T-helper 1 cell (primary cell): ENCODE data around the gene KIAA1671.

Experiments used
- DNase-seq, 5 donors: peaks; one replicate each; pipeline ENCODE4 v3.0.0-alpha.2; 2012 to 2020

KIAA1671 gene

DNA sequence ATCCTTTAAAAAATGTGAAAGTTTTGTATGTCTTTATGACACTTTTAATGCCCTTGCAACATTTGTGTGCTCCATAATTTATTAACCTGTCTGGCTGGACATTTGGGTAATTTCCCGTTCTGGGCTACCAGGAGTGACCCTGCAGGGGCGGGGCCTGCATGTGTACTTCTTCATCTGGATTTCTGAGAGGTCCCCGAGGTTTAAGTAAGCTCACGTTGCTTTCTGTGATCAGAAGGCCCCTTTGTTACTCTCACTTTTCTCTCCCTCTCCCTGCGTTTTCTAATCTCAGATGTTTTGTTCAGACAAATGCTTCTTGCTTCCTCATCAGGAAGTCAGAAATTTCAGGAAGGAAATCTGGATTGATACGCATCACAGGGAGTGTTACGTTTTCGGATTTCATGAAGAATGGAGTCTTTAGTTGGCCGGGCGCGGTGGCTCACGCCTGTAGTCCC is 168.3 kb downstream of the KIAA1671 start:
- DNase-seq: no peak

DNA sequence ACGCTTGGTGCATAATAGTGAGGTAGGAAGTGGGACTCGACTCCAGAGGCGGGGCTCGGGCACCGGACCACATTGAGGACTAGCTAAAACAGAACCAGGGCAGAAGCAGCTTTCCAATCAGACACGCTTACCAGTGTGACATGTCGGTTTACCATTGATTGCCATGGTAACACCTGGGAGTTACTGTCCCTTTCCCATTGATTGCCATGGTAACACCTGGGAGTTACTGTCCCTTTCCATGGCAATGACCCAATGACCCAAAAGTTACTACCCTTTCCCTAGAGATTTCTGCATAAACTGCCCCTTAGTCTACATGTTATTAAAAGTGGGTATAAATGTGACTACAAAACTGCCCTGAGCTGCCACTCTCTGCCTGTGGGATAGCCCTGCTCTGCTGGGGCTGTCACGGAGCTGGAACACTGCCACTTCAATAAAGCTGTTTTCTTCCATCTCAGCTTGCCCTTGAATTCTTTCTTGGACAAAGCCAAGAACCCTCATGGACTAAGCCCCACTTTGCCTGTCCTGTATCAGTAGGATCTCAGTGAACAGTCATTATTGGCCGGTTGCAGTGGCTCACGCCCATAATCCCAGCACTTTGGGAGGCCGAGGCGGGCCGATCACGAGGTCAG is 169.7 kb downstream of the KIAA1671 start:
- DNase-seq: no peak

DNA sequence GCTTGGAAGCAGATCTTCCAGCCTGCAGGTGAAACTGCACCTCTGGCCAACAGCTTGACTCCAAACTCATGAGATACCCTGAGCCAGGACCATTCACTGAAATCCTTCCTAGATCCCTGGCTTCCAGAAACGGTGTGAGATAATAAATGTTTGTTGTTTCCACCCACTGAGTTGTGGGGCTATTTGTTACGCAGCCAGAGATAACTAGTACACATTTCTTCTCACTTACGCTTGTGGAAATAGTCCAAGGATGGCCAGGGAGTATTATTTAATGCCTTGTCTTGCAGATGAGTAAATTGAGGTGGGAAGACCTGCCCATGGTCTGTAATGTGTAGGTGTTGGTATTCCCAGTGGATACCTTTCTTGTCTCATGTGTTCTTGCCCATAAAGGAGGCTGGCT is 171.2 kb downstream of the KIAA1671 start:
- DNase-seq: no peak

DNA sequence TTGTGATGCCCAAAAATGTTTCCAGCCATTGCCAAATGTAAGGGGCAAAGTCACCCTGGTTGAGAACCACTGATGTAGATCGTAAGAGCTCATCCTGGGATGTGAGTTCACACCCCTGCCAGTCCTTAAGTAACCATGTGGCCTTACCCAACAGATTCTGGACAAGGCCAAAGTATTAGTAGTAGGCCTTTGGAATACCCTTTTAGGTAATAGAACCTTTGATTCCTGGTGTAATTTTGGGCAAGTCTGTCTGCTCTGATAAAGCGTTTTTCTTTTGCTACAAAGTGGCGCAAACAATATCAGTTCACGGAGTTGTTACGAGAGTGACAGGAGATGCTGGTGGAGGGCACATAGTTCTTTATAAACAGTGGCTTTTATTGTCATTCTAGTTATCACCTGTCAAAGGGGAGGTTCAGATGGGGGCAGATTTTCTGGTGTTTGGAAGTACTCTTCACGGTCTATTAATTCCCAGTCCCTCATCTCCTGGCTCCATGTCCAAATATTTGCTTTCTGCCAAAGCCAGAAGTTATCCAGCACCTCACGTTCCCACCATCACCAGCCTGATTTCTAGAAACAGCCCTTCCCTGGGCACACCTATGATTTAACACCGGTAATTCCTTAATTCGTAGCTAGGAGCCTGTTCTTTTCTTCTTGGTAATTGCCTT is 173.3 kb downstream of the KIAA1671 start:
- DNase-seq: no peak

DNA sequence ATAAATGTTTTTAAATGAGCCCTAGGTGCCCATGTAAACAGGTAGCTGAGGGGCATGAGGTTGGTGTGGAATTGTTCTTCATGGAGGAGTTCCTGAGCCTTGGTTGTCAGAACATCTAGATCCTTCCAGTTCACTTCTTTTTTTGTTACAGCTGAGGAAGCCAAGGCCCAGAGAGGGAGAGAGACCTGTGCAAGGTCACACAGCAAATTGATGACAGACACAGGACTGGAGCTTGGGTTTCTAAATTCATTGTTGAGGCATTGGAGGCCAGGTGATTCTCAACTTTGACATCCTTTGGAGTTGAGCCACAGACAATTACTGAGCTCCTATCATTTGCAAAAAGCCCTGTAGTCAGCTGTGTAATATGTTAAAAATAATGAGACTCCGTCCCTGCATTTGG is 174.0 kb downstream of the KIAA1671 start:
- DNase-seq: no peak

DNA sequence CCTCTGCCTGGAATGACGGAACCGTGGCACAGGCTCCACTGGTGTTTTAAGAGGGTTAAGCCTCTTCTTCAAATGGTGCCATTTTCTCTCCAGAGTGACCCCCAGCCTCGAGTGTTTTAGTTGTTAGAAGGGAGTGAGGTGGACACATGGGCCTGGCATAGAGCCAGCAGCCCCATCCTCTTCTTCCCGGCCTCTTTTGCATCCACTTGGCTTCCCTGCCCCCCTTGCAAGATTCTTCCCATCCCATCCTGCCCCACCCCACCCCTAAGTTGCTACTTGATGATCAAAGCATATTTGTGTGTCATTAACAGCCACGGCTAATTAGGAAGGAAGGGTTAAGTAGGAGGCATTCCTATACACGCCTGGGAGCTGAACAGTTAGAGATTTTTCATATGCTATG is 174.8 kb downstream of the KIAA1671 start:
- no peak for DNase-seq

DNA sequence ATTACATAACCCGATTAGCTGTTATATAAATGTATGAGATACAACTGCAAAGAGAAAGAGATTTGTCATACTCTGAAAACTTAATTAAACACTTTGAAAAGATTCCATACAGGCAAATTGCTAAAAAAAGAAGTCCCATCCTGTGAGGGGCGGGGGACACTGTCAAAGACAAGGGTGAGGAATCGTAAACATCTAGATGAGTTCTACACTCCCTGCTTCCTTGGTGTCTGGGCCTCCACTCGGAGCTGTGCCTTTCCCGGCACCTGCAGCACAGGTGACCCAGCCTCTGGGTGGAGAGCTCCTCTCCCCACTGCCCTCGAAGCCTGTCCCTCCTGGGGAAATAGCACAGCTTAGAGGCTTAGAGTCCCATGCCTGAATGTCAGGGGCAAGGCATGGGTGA is 177.9 kb downstream of the KIAA1671 start:
- DNase-seq: no peak

DNA sequence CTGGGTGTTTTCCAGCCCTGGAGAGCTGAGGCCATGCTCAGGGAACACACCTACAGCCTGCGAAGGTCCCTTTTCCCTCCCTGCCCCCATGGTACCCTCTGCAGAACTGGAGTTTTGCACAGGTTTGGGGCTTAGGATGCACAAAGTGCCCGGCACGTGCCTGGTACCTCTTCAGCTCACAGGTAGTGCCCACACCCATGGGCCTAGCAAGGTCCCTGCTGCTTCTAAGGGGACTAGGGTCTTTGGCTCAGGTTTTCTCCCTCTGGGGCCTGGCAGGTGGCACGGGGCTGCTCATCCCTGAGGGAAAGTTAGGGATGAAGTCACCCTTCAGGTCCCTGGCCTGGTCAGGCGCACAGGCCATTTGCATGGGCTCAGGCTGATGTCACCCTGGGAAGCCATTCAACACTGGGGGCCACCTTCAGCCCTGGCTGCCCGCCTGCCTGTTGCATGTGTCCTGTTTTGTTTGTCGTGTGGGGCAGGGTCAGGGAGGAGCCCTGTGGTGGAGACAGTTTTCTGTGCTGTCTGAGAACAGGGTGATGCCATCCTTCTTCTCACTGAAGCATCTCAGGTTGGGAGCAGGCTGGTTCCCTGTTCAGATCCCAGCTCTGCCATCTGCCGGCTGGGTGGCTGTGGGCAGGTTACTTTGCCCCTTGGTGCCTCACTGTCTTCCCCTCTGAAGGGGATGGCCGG is 178.8 kb downstream of the KIAA1671 start:
- DNase-seq: no peak

DNA sequence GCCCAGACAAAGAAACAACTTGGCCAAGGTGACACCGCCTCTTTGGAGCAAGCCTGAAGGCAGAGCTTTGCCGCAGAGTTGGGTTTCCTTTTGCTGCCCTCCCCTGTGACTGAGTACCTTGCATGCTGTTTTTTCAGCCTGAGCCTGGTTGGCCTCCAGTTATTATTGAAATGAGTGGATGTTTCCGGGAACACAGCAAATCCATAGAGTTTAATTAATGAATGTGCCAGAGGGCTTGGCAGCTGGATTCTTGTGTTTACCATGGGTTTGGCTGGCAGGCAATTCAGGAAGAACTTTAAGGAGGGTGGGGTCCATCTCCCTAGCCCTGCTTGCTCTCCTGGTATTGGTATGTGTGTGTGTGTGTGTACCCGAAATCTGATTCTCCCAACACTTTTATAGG is 181.5 kb downstream of the KIAA1671 start:
- DNase-seq: no peak

DNA sequence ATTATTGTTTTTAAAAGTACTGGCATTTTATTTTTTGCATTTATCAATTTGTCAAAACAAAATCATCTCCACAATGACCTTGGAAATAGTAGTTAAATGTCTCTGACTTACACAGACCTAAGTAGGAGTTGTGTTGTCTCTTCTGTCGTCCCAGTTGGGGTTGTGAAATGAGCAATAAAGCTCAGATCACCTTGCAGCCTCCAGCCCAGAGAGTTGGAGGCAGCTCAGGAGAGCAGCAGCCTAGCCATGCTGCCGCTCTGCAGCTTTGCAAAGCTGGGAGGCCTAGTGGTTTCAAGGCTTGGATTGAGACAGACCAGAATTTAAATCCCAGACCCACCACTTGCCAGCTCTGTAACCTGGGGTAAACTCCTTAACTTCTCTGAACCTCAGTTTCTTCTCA is 181.9 kb downstream of the KIAA1671 start:
- no peak for DNase-seq

DNA sequence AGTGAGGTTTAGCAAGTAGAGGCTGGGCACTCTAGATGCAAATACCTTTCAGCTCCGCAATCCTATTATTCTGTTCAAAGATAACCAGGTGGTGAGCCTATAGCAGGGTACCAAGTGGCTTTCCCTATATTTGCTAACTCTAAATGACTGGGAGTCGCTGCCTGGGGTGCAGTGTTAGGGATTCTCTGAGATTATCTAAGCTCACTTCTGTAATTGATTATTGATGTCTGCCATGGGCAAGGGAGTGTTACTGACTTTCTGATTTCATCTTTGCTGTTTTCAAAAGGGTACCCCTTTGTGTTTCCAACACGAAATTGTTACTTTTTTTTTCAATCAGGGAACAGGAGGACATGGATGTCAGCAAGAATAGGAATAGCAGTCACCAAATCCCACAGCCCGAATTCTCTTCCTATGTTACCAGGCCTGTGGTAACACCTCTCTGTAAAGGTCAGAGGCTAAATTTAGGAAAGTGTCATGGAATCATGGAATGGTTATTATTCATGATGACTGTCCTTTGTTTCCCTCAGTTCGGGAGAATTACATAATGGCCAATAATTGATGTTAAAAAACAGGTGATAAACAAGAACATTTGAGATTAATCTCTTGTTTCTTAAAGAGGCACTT is 184.5 kb downstream of the KIAA1671 start:
- no peak for DNase-seq

DNA sequence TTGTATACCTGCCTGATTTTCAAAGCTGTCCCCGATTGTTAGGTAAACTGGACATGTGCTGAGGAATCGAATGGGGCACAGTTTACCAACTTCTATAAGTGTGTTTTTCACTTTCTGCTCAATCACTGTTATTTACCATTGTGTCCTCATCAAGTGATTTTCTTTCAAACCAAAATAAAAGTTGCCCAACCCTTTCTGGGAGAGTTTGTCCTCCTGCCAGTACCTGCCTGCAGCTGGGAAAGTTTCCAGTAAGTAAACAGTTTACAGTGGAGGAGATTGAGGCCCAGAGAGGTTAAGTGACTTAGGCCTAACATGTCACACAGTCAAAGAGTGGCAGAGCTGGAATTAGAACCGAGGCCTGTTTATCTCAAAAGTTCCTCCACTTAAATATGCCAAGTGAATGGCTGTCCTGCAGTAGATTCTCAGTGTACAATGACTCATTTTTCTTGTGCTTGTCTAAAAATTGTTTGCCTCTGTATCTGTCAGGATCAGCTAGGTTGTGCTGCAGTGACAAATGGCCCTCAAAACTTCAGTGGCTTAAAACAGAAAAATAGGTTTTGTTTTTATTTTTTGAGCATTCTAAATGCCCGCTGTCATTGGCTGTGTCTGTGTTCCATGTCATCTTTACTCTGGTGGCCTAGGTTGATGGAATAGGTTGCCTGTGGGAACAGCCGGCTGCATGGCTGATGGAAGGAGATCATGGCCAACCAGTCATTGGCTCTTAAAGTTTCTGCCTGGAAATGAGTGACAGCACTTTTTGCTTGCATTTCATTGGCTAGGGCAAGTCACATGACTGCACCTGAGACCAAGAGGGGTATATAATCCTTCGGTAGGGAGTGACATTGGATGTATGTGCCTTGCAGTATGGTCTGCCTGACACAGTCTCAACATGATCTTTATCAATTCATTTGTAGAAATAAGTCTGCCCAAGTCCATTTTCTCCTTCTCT is 185.3 kb downstream of the KIAA1671 start:
- DNase-seq: no peak

DNA sequence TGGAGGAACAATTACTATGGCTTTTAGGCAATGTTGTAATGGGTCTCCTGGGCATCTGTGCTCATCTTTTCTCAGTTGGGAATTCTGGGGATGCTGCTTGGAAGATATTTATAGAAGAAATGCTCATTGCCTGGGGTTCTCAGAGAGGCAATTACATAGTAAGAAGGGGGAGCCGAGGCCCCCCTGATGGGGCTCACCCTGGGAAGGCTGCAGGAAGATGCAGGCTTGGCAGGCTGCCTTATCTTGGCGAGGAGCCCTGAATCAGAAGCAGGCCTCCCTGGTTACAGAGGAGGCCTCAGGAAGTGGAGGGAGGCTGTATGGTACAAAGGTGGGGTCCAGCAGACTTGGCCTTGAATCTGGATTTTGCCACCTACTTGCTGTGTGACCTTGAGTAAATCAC is 186.5 kb downstream of the KIAA1671 start:
- no peak for DNase-seq

DNA sequence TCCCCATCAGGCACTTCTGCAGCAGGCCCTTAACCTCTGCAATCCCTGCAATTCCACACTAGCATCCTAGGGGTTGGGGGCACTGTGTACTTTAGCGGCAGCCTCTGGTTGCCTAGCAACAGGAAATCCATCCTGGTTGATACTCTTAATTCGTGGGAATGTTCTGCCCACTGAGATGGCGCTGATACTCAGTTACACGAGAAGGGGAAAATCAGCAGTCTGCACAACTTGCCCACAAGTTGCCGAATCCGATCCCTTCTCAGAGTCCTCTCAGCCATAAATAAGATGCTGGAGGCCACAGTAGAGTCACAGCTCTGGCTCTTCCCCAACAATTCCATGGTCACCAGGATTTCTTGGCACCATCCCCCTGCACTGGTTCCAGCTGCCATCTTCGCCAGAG is 189.6 kb downstream of the KIAA1671 start:
- no peak for DNase-seq

DNA sequence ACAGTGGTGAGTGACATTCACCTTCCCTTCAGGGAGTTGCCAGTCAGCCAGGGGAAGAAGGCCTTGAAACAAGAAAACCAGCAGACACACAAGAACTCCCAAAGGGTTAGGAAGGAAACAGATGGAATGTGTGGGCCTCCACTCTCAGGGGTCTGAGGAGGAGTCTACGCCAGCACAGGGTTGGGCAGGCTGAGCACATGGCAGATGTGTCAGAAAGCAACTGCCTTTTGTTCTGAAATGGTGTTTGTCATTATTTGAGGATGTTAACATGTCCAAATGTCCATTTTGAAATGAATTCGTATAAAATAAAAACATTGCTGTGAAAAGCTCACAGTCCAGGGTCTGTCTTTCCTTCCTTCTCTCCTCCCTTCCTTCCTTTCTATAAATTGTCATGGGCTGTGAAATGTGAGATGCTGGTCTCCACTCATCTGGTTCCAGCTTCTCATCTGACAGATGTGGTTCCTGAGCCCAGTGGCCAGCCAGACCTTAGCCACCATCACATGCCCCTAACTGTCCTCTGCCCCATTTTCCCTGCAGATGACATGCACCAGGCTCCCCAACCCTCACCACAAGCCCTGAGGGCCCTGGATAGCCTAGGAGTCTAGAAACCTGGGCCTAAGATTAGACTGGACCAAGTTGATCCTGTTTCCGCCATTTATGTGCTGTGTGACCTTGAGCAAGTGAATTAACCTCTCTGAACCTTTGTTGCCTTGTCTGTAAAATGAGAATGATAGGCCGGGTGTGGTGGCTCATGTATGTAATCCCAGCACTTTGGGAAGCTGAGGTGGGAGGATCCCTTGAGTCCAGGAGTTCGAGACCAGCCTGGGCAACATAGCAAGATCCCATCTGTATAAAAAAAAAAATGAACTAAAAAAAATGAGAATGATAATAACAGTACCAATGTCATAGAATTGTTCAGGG is 190.9 kb downstream of the KIAA1671 start:
- DNase-seq: no peak

DNA sequence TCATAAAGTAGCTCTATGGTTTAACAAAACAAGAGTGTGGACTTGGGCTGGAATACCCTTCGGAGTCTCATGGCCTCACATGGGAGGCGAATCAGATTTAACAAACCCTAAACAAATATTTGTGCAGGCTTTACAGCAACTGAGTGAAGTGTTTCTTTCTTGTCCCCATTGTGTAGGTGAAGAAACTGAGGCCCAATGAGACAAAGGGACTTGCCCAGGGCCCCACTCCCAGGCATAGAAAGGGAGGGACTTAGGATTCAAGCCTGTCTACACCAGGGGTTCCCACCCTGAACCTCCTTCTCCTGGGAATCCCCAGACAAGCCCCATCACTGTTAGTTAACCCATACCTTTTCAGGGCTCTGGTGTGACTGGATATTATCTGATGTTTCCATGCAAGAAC is 192.0 kb downstream of the KIAA1671 start:
- DNase-seq: no peak

DNA sequence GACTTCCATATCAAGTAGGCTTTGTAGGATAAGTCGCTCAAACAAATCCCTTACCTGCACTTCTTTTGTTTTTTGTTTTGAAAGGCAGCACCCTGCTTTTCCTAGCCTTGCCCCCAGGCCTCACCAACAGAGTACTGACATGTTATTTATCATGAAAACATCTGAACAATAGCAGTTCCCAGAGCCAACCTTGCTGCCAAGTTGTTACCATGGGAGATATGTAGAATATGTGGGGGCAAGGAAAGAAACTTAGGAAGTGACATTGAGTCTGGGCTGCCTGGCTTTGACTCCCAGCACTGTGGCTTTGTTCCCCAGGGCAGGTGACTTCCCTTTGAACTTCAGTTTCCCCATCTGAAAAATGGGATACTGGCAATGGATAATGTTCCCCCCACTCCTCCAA is 193.8 kb downstream of the KIAA1671 start:
- no peak for DNase-seq

DNA sequence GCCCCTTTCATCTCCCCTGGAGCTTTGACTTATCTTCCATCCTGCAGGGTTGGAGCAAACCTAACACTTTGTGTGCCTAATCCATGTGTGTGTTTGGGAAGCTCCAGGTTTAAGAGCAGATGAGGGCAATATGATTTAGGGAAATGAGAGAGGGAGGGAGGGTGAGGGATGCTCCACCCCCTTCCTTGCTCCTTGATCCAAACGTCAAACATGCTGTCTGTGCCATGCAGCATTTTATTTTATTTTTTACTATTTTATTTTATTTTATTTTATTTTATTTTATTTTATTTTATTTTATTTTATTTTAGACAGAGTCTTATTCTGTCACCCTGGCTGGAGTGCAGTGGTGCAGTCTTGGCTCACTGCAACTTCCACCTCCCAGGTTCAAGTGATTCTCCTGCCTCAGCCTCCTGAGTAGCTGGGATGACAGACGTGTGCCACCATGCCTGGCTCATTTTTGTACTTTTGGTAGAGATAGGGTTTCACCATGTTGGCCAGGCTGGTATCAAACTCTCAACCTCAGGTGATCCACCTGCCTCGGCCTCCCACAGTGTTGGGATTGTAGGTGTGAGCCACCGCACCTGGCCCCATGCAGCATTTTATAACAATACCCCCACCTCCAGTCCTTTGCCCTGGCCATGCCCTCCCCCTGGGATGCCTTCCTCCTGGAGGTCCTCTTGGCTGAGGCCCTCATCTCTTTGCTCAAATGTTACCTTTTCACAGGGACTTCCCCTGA is 194.6 kb downstream of the KIAA1671 start:
- DNase-seq: no peak

DNA sequence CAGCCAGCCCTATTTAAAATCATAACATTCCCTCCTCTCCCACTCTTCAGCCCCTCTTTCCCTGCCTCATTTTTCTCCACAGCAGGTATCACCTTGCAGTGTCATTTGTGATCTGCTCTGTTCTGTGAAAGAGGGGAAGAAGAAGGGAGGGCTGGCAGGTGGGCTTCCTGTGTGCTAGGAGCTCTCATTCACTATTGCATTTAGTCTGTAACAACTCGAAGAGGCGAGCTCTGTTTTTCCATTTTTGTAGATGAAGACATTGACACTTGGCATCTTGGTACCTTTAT is 195.1 kb downstream of the KIAA1671 start:
- DNase-seq: no peak

DNA sequence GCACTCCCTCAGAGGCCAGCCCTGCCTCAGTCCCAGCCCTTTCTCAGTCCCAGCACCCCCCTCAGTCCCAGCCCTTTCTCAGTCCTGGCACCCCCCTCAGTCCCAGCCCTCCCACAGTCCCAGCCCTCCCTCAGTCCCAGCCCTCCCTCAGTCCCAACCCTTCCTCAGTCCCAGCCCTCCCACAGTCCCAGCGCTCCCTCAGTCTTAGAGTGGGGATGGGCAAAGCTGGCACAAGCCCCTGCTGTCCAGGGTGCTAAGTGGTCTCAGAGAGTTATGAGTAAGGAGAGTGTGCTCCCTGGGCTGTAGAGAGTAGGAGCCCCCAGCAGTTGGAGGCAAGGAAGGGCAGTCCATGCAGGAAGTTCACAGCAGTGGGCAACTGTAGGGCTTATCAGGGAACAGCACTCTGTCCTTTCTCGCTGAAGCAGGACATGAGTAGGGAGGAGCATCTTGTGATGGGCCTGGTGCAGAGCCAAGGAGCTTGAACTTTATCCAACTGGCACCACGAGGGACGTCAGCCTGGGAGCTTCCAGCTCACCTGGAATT is 195.7 kb downstream of the KIAA1671 start:
- no peak for DNase-seq

DNA sequence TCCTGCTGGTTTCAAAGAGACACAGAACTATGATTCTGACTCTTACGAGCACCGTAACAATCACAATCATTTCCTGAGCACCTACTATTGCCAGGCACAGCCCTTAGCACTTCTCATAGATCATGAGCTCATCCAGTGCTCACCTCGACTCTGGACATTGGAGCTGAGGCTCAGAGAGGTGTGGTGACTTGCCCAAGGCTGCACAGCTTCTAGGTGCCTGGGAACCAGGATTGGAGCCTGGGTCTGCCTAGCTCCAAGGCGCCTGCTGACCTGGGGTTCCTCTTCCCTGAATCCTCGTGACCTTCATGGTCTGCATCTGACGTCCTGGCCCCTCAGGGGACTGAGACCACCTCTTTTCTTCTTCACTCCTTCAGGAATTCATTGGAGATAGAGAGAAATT is 196.5 kb downstream of the KIAA1671 start:
- DNase-seq: no peak
